ENCODE measurements around the gene RBBP7.

DNA sequence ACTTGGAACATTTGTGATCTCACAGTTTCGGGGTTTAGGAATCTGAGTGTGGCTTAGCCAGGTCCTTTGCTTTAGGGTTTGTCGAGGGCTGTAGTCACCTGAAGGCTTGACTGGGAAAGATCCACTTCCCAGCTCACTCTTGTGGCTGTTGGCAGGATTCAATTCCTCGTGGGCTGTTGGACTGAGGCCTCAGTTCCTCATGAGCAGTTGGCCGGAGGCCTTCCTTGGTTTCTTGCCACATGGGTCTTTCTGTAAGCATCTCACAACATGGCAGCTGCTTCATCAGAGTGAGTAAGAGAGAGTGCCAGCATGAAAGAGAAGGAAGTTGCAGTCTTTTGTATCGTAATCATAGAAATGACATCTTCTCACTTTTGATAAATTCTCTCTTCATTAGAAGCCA is 72.8 kb downstream of the RBBP7 start:
- TF ChIP-seq, protein P1, sequence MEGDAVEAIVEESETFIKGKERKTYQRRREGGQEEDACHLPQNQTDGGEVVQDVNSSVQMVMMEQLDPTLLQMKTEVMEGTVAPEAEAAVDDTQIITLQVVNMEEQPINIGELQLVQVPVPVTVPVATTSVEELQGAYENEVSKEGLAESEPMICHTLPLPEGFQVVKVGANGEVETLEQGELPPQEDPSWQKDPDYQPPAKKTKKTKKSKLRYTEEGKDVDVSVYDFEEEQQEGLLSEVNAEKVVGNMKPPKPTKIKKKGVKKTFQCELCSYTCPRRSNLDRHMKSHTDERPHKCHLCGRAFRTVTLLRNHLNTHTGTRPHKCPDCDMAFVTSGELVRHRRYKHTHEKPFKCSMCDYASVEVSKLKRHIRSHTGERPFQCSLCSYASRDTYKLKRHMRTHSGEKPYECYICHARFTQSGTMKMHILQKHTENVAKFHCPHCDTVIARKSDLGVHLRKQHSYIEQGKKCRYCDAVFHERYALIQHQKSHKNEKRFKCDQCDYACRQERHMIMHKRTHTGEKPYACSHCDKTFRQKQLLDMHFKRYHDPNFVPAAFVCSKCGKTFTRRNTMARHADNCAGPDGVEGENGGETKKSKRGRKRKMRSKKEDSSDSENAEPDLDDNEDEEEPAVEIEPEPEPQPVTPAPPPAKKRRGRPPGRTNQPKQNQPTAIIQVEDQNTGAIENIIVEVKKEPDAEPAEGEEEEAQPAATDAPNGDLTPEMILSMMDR (conservative IDR thresholded peaks at IDR 0.05; ENCODE audit: low read length) = no peak
- no peak for TF ChIP-seq EZH2phosphoT487 (IDR thresholded peaks at IDR 0.05; ENCODE audit: borderline replicate concordance)

Measured in Loucy (cell line).